ENCODE measurements around the gene VASP. TPM values are rescaled to one million over a fixed set of nuclear protein-coding genes. Genes with fewer than 3 reads are reported as not detected.

VASP gene
- total and polyA plus RNA-seq, 2 of the 13 experiments (the other 11 are each of a cell fraction or from before 2014, with no cell fraction given): 41.8 to 67.1 TPM

DNA sequence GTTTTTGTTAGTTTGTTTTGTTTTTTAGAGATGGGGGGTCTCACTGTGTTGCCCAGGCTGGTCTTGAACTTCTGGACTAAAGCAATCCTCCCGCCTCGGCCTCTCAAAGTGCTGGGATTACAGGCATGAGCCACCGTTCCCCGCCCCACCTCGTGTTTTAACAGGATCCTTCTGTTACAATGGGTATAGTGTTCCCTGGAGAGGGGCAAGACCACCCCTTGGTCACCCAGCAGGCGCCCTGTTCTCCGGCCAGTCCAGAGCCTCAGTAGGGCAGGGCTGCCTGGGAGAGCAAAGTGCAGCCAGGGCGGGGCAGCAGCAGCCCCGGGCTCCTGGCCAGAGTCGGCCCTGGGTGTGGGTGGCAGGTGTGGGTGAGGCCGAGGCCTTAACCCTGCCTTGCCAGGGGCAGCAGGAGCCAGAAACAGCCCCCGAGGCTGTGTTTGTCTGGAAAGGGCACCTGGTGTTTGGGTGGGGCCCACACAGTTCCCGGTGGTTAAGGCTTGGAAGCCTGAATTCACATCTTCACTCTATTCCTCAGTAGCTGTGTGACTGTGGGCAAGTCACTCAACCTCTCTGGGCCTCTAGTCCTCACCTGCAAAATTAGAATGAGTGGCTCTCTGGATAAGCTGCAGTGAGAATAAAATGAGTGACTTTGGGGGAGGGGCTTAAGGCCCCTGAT, 7.2 kb downstream of the VASP start (continued):
- TF ChIP-seq, protein P1, sequence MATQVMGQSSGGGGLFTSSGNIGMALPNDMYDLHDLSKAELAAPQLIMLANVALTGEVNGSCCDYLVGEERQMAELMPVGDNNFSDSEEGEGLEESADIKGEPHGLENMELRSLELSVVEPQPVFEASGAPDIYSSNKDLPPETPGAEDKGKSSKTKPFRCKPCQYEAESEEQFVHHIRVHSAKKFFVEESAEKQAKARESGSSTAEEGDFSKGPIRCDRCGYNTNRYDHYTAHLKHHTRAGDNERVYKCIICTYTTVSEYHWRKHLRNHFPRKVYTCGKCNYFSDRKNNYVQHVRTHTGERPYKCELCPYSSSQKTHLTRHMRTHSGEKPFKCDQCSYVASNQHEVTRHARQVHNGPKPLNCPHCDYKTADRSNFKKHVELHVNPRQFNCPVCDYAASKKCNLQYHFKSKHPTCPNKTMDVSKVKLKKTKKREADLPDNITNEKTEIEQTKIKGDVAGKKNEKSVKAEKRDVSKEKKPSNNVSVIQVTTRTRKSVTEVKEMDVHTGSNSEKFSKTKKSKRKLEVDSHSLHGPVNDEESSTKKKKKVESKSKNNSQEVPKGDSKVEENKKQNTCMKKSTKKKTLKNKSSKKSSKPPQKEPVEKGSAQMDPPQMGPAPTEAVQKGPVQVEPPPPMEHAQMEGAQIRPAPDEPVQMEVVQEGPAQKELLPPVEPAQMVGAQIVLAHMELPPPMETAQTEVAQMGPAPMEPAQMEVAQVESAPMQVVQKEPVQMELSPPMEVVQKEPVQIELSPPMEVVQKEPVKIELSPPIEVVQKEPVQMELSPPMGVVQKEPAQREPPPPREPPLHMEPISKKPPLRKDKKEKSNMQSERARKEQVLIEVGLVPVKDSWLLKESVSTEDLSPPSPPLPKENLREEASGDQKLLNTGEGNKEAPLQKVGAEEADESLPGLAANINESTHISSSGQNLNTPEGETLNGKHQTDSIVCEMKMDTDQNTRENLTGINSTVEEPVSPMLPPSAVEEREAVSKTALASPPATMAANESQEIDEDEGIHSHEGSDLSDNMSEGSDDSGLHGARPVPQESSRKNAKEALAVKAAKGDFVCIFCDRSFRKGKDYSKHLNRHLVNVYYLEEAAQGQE (IDR thresholded peaks at IDR 0.05; ENCODE audit: borderline replicate concordance in 1 of 2, low read depth in 1 of 2, low read length in 2 of 2): no peak
- TF ChIP-seq, protein P2, sequence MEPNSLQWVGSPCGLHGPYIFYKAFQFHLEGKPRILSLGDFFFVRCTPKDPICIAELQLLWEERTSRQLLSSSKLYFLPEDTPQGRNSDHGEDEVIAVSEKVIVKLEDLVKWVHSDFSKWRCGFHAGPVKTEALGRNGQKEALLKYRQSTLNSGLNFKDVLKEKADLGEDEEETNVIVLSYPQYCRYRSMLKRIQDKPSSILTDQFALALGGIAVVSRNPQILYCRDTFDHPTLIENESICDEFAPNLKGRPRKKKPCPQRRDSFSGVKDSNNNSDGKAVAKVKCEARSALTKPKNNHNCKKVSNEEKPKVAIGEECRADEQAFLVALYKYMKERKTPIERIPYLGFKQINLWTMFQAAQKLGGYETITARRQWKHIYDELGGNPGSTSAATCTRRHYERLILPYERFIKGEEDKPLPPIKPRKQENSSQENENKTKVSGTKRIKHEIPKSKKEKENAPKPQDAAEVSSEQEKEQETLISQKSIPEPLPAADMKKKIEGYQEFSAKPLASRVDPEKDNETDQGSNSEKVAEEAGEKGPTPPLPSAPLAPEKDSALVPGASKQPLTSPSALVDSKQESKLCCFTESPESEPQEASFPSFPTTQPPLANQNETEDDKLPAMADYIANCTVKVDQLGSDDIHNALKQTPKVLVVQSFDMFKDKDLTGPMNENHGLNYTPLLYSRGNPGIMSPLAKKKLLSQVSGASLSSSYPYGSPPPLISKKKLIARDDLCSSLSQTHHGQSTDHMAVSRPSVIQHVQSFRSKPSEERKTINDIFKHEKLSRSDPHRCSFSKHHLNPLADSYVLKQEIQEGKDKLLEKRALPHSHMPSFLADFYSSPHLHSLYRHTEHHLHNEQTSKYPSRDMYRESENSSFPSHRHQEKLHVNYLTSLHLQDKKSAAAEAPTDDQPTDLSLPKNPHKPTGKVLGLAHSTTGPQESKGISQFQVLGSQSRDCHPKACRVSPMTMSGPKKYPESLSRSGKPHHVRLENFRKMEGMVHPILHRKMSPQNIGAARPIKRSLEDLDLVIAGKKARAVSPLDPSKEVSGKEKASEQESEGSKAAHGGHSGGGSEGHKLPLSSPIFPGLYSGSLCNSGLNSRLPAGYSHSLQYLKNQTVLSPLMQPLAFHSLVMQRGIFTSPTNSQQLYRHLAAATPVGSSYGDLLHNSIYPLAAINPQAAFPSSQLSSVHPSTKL (CRISPR knock-in tag; IDR thresholded peaks at IDR 0.05): peak; percentile 61; the same call in 1 of the 2 replicates
- TF ChIP-seq ZFP82 (CRISPR knock-in tag; IDR thresholded peaks at IDR 0.05; ENCODE audit: borderline replicate concordance): no peak
- peak; percentile 32; the same call in 1 of the 2 replicates for TF ChIP-seq ZNF563 (CRISPR knock-in tag; IDR thresholded peaks at IDR 0.05)
- no peak for TF ChIP-seq ZNF431 (CRISPR knock-in tag; IDR thresholded peaks at IDR 0.05; ENCODE audit: borderline replicate concordance, low read depth)
- TF ChIP-seq ZNF564 (CRISPR knock-in tag; IDR thresholded peaks at IDR 0.05): 0 out of 2 replicates have a peak, but pooled peaks have one; percentile 38
- TF ChIP-seq, protein P3, sequence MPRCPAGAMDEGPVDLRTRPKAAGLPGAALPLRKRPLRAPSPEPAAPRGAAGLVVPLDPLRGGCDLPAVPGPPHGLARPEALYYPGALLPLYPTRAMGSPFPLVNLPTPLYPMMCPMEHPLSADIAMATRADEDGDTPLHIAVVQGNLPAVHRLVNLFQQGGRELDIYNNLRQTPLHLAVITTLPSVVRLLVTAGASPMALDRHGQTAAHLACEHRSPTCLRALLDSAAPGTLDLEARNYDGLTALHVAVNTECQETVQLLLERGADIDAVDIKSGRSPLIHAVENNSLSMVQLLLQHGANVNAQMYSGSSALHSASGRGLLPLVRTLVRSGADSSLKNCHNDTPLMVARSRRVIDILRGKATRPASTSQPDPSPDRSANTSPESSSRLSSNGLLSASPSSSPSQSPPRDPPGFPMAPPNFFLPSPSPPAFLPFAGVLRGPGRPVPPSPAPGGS (CRISPR knock-in tag; IDR thresholded peaks at IDR 0.05): 0 out of 2 replicates have a peak, but pooled peaks have one; percentile 39
- TF ChIP-seq ZNF446 (CRISPR knock-in tag; IDR thresholded peaks at IDR 0.05): no peak
- TF ChIP-seq REPIN1 (CRISPR knock-in tag; IDR thresholded peaks at IDR 0.05; ENCODE audit: borderline replicate concordance, low read depth): peak; percentile 63; the same call in 1 of the 2 replicates
- TF ChIP-seq RCOR2 (CRISPR knock-in tag; IDR thresholded peaks at IDR 0.05): peak; percentile 86
- peak; percentile 66; the same call in 1 of the 2 replicates for TF ChIP-seq ZSCAN25 (CRISPR knock-in tag; IDR thresholded peaks at IDR 0.05)
- TF ChIP-seq SALL2 (CRISPR knock-in tag; IDR thresholded peaks at IDR 0.05): no peak
- peak; percentile 94 for TF ChIP-seq HNF4A (CRISPR knock-in tag; IDR thresholded peaks at IDR 0.05)
- TF ChIP-seq ZNF639 (CRISPR knock-in tag; conservative IDR thresholded peaks at IDR 0.05): no peak; the same call in 1 of the 2 replicates
- TF ChIP-seq, protein P4, sequence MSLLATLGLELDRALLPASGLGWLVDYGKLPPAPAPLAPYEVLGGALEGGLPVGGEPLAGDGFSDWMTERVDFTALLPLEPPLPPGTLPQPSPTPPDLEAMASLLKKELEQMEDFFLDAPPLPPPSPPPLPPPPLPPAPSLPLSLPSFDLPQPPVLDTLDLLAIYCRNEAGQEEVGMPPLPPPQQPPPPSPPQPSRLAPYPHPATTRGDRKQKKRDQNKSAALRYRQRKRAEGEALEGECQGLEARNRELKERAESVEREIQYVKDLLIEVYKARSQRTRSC (CRISPR knock-in tag; IDR thresholded peaks at IDR 0.05; ENCODE audit: low read depth): no peak
